T-helper 1 cell treated with Interleukin-12 subunit alpha and Interleukin-12 subunit beta and Interleukin-4 antibody, amounts not matched to agents 30 μg/mL and 1 μg/mL, for 36 hours (primary cell): ENCODE measurements around the gene FAF1.

Source experiments
- H3K27ac Mint-ChIP-seq: one replicate; pipeline ENCODE4 v1.8.0; 2021; ENCODE audit warnings: mild to moderate bottlenecking, mixed read lengths
- H3K27me3 Mint-ChIP-seq: one replicate; pipeline ENCODE4 v1.8.0; 2021; ENCODE audit warnings: low read depth, mixed read lengths
- H3K36me3 Mint-ChIP-seq: one replicate; pipeline ENCODE4 v1.8.0; 2021; ENCODE audit warnings: low read depth, mixed read lengths
- H3K4me1 Mint-ChIP-seq: one replicate; pipeline ENCODE4 v1.8.0; 2021; ENCODE audit warnings: low read depth, mixed read lengths
- H3K4me3 Mint-ChIP-seq: one replicate; pipeline ENCODE4 v1.8.0; 2021; ENCODE audit warnings: mild to moderate bottlenecking, moderate library complexity, mixed read lengths
- H3K9me3 Mint-ChIP-seq: one replicate; pipeline ENCODE4 v1.8.0; 2021; ENCODE audit warnings: mixed read lengths

The FAF1 gene

GRCh38 chr1:50426702-50427085 lies 533.4 kb downstream of the FAF1 start:
- Mint-ChIP-seq H3K27ac (no peak overlapping the region), H3K9me3 (no peaks in the 10 kb centered on the region), H3K36me3 (peaks cover 8% of the 10 kb centered on the region), H3K27me3 (peaks cover 96% of the 10 kb centered on the region), H3K4me3 (no peak overlapping the region), H3K4me1 (peaks cover 24% of the 10 kb centered on the region)

DNA sequence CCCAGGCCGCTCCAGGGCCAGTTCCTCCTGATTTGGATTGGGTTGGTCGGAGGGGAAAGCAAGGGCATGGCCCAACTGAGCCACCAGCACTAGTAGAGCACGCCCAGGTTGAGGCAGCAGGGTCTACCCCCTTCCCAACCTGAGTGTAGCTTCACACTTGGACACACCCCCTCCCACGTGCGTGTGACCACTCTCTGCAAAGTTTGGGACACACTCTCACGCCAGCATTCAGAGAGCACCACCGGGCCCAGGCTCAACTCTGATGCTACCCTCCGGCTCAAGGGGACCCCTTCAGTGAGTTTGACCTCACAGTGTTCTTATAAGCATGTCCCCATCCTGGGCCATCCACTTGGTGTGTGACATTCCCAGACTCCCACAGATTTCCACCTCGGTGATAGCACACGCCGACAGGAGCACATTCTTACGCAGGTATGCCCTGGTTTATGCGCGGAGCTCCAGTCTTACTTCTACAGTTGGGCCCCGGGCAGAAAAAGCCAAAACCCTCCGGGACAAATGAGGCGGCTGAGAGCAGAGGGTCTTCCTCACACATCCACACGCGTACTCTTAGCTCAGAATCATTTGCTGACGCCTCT lies 533.9 kb downstream of the FAF1 start:
- Mint-ChIP-seq H3K36me3 (peaks cover 9% of the 10 kb centered on the region), H3K4me3 (no peak overlapping the region), H3K4me1 (peaks cover 27% of the 10 kb centered on the region), H3K9me3 (no peaks in the 10 kb centered on the region), H3K27me3 (peaks cover 95% of the 10 kb centered on the region), H3K27ac (no peak overlapping the region)

- peak overlapping the region; percentile 20 for H3K27ac Mint-ChIP-seq
- H3K9me3 Mint-ChIP-seq, result no peaks in the 10 kb centered on the region
- H3K36me3 Mint-ChIP-seq, result peaks cover 9% of the 10 kb centered on the region
- H3K4me3 Mint-ChIP-seq, result no peak overlapping the region
- H3K27me3 Mint-ChIP-seq, result peaks cover 90% of the 10 kb centered on the region
- peaks cover 28% of the 10 kb centered on the region for H3K4me1 Mint-ChIP-seq
These were observed 534.5 kb downstream of the FAF1 start for GRCh38 chr1:50425376-50426107.

DNA sequence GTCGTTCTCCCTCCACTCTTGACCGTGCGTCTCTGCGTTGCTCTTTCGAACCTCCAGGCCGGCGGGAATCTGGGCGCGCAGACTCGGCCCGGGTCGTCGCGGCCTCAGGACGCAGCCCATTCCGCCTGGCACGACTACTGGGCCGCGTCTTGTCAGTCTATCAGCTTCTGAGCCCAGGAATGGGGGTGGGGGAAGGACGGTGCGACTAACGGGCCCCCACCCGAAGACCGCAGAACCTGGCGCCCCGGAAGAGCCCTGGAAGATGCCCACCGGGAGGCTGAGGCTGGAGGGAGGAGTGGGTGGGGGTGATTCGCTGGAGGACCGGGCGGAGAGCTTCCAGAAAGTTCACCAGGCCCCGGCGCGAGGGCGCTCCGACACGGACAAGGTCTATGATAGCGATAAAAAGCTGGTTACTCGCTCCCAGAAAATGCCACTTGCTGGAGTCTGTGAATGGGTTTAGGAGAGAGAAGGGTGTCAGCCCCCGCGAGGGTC lies 535.1 kb downstream of the FAF1 start:
- Mint-ChIP-seq H3K27me3 (peaks cover 92% of the 10 kb centered on the region), H3K4me3 (peak overlapping the region; percentile 91), H3K9me3 (peaks cover 5% of the 10 kb centered on the region), H3K27ac (peak overlapping the region; percentile 65), H3K36me3 (peaks cover 14% of the 10 kb centered on the region), H3K4me1 (peaks cover 34% of the 10 kb centered on the region)

DNA sequence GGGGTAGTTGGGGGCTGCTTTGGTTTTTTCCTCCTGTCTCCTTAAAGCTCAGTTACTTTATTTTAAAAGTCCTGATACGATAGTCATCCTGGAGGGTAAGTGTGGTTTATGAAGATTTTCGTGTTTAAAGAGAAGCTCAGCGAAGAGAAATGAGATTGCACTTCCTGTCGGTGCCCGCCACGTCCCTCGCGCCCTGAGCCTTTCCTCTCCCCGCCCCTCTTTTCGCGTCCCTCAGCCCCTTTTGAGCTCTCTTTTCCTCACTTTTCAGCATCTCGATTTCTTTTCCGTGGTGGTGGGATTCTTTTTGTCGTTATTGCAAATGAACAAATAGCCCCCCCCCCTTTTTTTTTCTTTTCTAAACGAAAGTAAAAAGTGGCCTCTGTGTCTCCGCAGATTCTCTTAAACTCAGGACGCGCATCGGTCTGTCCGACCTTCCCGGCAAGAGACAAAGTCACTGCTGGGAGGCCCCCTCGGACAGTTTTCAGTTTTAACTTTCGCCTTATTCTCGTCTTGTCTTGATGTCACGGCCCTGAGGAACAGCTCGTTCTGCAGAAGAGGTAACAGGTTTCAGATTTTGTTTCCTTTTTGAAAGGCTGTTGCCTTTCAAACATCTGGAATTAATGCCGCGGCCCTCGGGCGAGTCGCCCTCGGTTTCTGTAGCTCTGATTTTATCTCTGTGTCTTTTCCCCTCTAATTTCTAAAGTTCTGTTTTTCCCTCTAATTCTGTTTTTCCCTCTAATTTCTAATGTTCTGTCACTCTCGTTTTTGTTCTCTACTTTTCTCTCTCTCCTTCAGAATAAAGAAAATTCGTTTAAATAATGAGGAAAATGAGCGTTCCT lies 535.8 kb downstream of the FAF1 start:
- Mint-ChIP-seq H3K4me1 (peaks cover 37% of the 10 kb centered on the region), H3K4me3 (peak overlapping the region; percentile 91), H3K27ac (peak overlapping the region; percentile 65), H3K27me3 (peaks cover 91% of the 10 kb centered on the region), H3K9me3 (peaks cover 7% of the 10 kb centered on the region), H3K36me3 (peaks cover 16% of the 10 kb centered on the region)

DNA sequence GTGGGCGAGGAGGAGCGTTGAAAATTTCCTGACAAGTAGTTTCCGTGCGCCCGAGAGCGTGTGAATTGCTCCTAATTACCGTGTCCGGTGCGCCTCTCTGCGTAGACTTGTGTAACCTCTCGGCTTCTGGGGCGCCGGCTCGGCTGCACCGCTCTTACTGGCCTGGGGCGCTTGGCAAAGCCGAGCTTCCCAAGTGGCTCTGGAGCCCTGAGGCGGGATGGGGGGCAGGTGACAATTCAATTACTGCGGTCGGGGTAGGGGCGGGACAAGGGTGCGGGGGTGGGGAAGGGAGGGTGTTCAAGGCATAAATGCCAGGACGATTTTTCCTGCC lies 536.4 kb downstream of the FAF1 start:
- H3K9me3 Mint-ChIP-seq, result peaks cover 7% of the 10 kb centered on the region
- peaks cover 16% of the 10 kb centered on the region for H3K36me3 Mint-ChIP-seq
- H3K27ac Mint-ChIP-seq, result no peak overlapping the region
- peaks cover 37% of the 10 kb centered on the region for H3K4me1 Mint-ChIP-seq
- H3K27me3 Mint-ChIP-seq, result peaks cover 84% of the 10 kb centered on the region
- peak overlapping the region; percentile 65 for H3K4me3 Mint-ChIP-seq

DNA sequence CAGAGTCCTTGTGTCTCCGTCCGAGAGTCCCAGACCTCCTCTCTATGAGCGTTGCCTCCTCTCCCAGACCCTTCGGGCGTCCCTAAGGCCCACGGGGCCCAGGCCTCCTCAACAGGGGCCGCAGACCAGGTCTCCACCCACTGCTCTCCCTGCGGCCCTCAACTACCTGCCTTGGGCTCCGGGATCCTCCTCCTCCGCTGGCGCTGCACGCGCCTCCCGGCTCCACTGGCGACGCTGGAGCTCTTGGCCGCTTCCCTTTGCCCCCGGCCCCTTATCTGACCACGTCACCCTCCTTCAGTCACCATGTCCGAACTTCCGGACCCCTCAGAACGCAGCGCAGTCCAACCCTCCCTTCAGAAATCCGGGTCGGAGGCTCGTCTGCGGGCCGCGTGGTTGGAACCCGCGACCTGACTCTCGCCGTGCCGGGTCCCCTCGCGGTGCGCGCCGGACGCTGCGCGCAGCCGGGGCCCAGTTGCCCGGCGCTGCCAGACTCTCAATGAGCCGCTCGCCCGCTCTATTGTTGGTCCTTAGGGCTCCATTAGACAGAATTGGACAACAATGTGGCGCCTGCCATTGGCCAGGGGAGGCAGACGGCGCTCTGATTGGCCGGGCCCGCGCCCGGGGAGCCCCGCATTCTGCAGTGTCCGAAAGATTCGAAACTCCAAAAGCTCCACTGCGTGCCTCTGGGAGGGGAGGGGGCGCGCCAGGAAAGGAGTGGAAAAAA lies 537.0 kb downstream of the FAF1 start, which contains the start of gene DMRTA2:
TSS of gene DMRTA2 (minus strand) at position 498 of the 724 bp plus-strand sequence. CDS start 1,907 bp downstream, outside the sequence.
- Mint-ChIP-seq H3K4me3 (peak within 1 kb of the TSS; percentile 91), H3K4me1 (peaks cover 34% of the 10 kb centered on the region), H3K27ac (peak within 1 kb of the TSS; percentile 82), H3K9me3 (peaks cover 7% of the 10 kb centered on the region), H3K36me3 (peaks cover 16% of the 10 kb centered on the region), H3K27me3 (peaks cover 84% of the 10 kb centered on the region)

GRCh38 chr1:50422675-50422945 lies 537.5 kb downstream of the FAF1 start:
- H3K9me3 Mint-ChIP-seq, result peaks cover 7% of the 10 kb centered on the region
- peaks cover 34% of the 10 kb centered on the region for H3K4me1 Mint-ChIP-seq
- peaks cover 16% of the 10 kb centered on the region for H3K36me3 Mint-ChIP-seq
- no peak overlapping the region for H3K4me3 Mint-ChIP-seq
- H3K27ac Mint-ChIP-seq, result no peak overlapping the region
- H3K27me3 Mint-ChIP-seq, result peaks cover 84% of the 10 kb centered on the region

DNA sequence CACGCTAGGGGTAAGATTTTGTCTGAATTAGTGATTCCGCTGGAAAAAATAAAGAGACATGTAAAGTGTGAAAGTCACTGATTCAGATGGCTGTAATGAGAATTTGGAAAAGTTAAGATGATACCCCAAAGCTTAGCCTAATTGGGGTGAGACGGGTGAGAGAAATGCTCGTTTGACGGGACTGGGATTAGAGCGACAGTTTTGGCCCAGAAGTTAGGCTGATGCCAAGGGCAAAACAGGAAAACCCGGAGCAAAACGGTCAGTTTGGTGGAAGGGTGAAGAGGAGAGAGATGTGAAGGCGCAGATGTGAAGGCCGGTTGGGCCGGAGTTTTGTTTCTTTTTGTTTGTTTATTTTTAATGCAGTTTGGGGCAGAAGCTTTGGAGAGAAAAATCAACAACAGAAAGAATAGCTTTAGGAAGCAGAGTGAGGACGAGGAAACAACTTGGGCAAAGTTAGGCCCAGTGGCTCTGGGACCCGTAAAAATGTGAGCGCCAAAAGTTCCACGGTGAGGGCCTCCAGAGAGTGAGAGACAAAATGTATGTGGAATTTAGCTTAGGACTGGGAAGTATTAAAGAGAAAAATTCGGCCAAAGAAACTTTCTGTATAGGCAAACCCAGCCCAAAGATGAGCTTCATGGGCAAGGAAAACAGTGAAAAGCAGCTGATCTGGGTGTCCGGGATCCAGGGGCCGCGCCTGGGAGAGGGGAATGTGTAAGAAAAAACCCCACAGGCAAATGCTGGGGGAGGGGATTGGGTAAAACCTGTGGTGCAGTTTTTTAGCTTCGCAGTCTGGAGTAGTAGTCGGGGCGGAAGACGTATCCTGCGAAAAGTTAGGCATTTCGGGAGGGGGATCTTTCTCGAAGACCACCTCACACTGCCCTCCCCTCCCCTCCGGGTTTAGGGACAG lies 538.0 kb downstream of the FAF1 start:
- H3K4me3 Mint-ChIP-seq, result peak overlapping the region; percentile 23

GRCh38 chr1:50421366-50421748 lies 538.7 kb downstream of the FAF1 start:
- peaks cover 7% of the 10 kb centered on the region for H3K9me3 Mint-ChIP-seq
- H3K27ac Mint-ChIP-seq, result peak overlapping the region; percentile 82
- peaks cover 16% of the 10 kb centered on the region for H3K36me3 Mint-ChIP-seq
- peaks cover 86% of the 10 kb centered on the region for H3K27me3 Mint-ChIP-seq
- H3K4me3 Mint-ChIP-seq, result no peak overlapping the region
- peaks cover 33% of the 10 kb centered on the region for H3K4me1 Mint-ChIP-seq

More for the DNA sequence above, 538.0 kb downstream of the FAF1 start:
- Mint-ChIP-seq H3K27me3 (peaks cover 84% of the 10 kb centered on the region), H3K4me1 (peaks cover 29% of the 10 kb centered on the region), H3K36me3 (peaks cover 16% of the 10 kb centered on the region), H3K27ac (peak overlapping the region; percentile 82), H3K9me3 (peaks cover 7% of the 10 kb centered on the region)

DNA sequence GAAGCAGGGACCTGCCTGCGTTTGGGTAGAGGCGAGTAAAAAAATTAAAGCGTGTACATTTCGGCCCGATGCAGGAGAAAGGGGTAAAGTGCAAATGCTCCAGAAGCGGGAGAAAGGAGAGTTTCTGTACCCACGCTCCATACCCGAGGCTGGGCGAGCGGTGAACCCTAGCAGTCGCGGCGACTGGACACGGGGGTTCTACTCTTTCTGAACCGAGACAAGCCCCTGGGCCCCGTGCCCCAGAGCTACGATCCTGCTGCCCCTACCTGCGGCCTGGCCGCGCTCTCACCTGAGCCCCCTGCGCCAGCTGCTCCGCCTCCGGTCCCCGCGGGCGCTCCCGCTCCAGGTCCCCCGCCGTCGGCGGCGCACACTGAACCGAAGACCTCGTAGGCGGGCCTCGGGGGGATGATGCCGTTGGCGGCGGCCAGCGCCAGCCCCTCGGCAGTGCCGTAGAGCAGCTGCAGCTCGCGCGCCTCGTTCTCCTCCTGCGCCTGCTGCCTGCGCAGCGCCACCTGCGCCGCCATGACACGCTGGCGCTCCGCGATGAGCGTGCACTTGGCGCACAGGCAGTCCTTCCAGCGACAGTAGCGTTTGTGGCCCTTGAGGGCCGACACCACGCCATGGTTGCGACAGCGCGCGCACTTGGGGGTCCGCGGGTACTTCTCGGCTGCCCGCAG lies 539.2 kb downstream of the FAF1 start:
- peak overlapping the region; percentile 89 for H3K27ac Mint-ChIP-seq
- peaks cover 34% of the 10 kb centered on the region for H3K4me1 Mint-ChIP-seq
- H3K9me3 Mint-ChIP-seq, result peaks cover 7% of the 10 kb centered on the region
- peaks cover 86% of the 10 kb centered on the region for H3K27me3 Mint-ChIP-seq
- peaks cover 16% of the 10 kb centered on the region for H3K36me3 Mint-ChIP-seq
- H3K4me3 Mint-ChIP-seq, result peak overlapping the region; percentile 66

GRCh38 chr1:50419907-50420677 lies 540.0 kb downstream of the FAF1 start:
- peak overlapping the region; percentile 66 for H3K4me3 Mint-ChIP-seq
- H3K36me3 Mint-ChIP-seq, result peaks cover 16% of the 10 kb centered on the region
- peak overlapping the region; percentile 89 for H3K27ac Mint-ChIP-seq
- peaks cover 34% of the 10 kb centered on the region for H3K4me1 Mint-ChIP-seq
- H3K9me3 Mint-ChIP-seq, result peaks cover 7% of the 10 kb centered on the region
- H3K27me3 Mint-ChIP-seq, result peaks cover 86% of the 10 kb centered on the region
